HG02938 (cell line): ENCODE data around the gene CCDC169.
"Not testable (repeated sequence)": the region's sequence is repeated elsewhere in the genome, so short reads cannot be mapped to it uniquely, and the experiment has no call there.

Experiments
- ATAC-seq: cut with Tn5 transposase; IDR thresholded peaks from one replicate; pipeline ENCODE4 v1.9.1; 2021; ENCODE audit warnings: mild to moderate bottlenecking, moderate library complexity; ENCODE audit not compliant: unreplicated experiment

CCDC169 gene

DNA sequence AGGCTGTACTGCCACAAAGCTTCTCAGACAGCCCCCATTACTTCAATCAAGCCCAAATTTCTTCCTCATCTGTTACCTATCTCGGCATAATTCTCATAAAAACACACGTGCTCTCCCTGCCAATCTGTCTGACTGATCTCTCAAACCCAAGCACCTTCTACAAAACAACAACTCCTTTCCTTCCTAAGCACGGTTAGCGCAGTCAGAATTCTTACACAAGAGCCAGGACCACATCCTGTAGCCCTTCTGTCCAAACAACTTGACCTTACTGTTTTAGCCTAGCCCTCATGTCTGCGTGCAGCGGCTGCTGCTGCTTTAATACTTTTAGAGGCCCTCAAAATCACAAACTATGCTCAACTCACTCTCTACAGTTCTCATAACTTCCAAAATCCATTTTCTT, 22.2 kb upstream of the CCDC169 start:
- ATAC-seq: not testable (repeated sequence)

GRCh38 chr13:36313047-36313969, 15.7 kb upstream of the CCDC169 start:
- ATAC-seq: no peak

- peak; percentile 88 for ATAC-seq
Measured at GRCh38 chr13:36310417-36311108, 12.9 kb upstream of the CCDC169 start.

DNA sequence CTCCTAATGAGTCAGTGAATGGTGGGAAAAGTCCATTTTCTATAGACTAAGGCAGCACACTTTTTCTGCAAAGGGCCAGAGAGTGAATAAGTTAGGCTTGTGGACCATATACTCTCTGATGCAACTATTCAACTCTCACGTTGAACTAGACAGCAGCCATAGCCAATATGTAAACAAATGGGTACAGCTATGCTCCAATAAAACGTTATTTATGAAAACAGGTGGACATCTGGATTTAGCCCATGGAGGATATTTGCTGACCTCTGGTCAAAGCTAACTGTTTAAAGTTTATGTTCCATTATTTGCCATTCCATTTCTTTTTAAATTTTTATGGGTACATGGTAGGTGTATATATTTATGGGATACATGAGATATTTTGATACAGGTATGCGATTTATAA, 4.7 kb upstream of the CCDC169 start:
- ATAC-seq: no peak

DNA sequence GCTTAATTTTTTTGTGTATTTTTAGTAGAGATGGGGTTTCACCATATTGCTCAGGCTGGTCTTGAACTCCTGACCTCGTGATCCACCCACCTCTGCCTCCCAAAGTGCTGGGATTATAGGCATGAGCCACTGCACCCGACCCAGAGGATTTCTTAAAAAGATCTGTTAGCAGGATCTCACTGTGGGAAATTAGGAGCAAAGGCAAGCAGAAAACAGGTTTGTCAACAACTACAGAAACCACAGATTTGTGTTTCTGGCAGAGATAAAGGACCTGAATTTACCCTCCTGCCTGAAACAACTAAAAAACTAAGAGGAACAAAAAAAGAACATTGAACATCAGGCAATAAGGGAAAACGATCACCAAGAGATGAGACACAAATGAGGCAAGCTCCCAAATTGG, 1.9 kb upstream of the CCDC169 start:
- ATAC-seq: not testable (repeated sequence)

DNA sequence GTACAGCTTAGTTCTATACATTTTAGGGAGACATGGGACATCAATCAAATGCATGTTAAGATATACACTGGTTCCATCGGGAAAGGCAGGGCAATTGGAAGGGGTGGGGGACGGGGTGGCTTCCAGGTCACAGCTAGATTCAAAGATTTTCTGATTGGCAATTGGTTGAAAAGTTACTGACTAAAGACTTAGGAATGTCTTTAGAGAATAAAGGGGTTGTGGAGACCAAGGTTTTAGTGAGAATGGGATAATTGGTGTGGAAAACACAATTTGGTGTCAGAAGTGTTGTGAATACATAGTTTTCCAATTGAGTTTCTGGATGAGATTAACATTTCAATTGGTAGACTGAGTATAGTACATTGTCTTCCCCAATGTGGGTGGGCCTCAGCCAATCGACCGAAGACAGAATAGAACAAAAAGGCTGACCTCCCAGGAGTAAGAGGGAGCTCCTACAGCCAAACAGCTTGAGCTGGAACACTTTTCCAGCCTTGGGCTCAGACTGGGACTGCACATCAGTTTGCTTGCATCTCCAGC, 988 bp upstream of the CCDC169 start:
- ATAC-seq: no peak

- no peak for ATAC-seq
Measured at GRCh38 chr13:36294096-36294495, 3.5 kb downstream of the CCDC169 start.

- no peak for ATAC-seq
Measured at GRCh38 chr13:36293497-36293896, 4.1 kb downstream of the CCDC169 start.

GRCh38 chr13:36288794-36289391, 8.7 kb downstream of the CCDC169 start:
- ATAC-seq: no peak

DNA sequence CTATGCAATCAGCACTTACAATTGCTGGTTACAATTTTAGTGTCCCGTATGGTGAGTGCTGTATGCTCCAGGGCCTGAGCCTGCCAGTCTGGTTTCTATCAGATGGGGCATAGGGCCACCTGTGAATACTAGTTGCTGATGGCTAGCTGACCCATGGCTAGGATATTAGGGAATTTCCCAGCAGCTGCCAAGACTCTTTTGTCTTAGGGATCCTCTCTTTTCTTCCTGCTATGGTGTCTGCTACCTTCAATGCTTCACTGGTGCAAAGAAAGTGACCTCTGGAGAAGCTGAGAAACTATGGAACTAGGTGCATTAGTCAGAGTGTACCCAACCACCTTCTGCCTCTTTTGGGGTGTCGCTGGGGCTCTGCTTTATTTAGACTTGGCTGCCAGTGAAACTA, 11.6 kb downstream of the CCDC169 start:
- ATAC-seq: no peak

- no peak for ATAC-seq
Measured at GRCh38 chr13:36282821-36283432, 14.7 kb downstream of the CCDC169 start.

DNA sequence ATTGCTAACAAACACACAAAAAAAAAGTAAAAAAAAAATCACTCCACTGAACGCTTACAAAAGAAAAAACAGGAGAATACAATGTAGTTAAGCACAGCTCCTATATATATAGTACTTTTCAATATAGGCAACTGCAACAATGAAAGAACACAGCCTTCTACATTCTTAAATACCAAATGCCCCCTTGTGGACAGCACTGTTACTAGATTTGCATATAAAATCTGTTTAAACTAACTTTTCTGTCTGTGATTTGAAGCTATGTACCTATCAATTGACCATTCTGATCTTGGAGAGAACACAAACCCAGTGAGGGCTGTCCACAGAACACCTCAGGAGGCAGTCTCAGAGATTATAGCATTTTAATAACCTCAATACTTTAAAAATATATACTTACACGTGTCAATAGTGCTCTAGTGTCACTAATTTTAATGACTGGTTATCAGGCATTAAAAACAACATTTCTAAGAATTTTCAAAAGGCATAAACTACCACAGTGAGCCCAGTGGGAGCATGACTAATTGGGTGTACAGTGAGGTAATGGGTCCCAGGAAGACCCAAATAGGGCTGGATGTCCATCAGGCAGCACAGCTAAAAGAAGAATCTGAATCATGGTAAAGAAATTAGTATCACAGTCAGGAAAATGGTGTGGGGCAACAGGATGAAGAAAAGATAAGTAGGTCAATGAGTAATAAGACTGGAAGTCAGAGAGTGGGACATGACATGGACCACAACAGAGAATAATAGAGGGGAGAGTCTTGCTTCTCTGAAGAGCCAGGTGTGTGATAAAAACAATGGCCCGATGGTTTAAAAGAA, 22.2 kb downstream of the CCDC169 start:
- peak; percentile 64 for ATAC-seq

- ATAC-seq: no peak
Measured at GRCh38 chr13:36273431-36273830, 24.2 kb downstream of the CCDC169 start.

GRCh38 chr13:36261976-36262375, 35.6 kb downstream of the CCDC169 start:
- ATAC-seq: no peak

DNA sequence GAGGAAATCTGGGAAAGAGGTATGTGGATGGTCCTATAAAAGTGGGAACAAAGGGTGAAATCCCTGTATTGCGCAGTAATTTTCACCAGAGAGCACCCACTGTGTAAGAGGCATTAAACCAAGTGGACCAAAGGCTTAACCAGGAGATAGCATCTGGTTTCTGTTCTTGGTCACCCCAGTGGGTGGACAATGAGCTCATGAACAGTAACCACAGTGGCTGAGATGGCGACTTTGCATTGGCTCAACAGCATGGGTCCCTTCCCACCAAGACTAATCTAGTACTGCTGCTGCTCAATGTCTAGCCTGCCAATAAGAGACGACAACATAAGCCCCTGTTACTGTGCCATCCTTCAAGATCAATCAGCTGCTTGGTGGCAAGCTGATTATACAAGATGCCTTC, 36.6 kb downstream of the CCDC169 start:
- ATAC-seq: no peak

- no peak for ATAC-seq
Measured at GRCh38 chr13:36259361-36260137, 38.1 kb downstream of the CCDC169 start.

DNA sequence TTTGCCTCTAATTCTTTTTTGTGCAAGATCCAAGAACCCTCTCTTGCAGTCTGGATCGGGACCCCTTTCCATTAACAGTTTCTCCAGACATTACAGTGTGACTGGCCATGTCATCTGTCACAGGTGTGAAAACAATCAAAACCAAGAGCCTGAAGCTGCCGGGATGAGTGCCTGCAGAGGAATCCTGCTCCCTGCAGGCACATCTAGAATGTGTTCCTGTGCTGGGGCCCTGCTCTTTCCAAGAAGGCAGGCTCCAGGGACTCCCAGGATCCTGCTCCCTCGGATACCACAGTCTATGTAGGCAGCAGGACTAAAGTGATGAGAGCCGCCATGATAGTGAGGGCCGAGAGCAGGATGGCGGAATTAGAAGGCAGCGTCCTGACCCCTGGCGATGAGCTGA, 38.8 kb downstream of the CCDC169 start:
- no peak for ATAC-seq

GRCh38 chr13:36251526-36251925, 46.1 kb downstream of the CCDC169 start:
- ATAC-seq: no peak

- no peak for ATAC-seq
Measured at GRCh38 chr13:36251017-36251416, 46.6 kb downstream of the CCDC169 start.
